NCI-H1105 treated with DMSO at 0.1 percent for 48 hours (cell line): Measurements from ENCODE around the gene CDH4.

Experiments used
- DNase-seq: peaks from one replicate; lab custom pipeline; 2025; lab: John Stamatoyannopoulos, UW

CDH4 gene

GRCh38 chr20:61790116-61790827 is 538.2 kb downstream of the CDH4 start:
- DNase-seq = no peak

DNA sequence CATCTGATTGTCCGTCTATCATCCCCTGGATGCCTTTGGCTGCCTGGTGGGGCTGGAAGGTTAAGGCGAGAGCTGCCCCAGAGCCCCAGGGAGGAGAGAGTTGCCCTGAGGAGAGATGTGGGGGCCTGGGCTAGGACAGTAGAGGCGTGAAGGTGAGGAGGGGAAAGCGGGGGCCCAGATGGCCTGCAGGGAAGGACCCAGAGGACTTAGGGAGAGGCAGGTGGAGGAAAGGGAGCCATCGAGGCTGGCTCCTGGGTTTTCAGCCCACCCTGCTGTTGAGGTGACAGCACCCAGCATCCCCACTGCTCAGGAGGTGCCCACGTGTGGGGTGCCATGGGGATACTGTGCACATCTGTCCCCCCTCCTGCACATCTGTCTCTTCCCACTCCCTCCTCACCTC is 539.9 kb downstream of the CDH4 start:
- no peak for DNase-seq

DNA sequence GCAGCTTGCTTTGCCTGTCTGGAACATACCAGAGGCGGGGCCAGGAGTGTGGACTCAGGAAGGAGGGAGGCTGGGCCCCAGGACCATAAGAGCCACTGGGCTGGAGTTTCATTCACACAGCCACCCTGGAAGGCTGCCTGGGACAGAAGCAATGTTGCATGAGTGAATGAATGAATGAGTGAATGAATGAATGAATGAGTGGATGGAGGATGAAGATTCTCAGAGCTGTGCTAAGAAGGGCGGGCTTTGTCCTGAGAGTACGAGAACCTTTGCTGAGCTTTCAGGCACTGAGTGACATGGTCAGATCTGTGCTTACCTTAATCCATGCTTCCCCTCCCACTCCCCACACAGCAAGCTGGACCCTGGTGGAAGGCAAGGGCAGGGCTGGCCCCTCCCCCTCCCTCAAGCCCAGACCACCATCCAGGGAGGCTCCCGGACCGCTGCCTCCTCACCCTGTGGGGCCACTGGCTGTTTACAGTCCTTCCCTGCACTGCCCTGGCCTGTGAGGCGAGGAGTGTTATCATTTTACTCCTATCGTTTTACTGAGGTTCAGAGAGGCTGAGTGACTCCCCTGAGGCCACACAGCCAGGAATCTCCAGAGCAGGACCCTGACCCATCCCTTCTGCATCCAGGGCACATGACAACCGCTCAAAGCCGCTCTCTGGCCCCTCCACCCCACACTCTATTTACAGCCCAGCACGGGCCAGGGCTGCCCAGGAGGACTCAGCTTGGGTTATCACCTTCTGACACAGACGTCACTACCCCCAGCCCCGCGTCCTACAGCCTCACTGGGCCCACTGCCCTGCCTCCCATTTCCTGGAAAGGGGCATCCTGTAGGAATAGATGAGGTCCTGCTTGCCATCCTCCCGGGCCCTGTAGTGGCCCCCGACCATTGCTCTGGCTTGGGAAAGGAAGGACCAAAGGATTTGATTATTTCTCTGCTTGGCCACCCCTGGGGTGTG is 543.9 kb downstream of the CDH4 start:
- DNase-seq = no peak

- no peak for DNase-seq
Measured at GRCh38 chr20:61796738-61797137, 544.7 kb downstream of the CDH4 start.

GRCh38 chr20:61797200-61797599 is 545.1 kb downstream of the CDH4 start:
- DNase-seq = no peak

GRCh38 chr20:61797971-61798411 is 545.9 kb downstream of the CDH4 start:
- DNase-seq = no peak

DNA sequence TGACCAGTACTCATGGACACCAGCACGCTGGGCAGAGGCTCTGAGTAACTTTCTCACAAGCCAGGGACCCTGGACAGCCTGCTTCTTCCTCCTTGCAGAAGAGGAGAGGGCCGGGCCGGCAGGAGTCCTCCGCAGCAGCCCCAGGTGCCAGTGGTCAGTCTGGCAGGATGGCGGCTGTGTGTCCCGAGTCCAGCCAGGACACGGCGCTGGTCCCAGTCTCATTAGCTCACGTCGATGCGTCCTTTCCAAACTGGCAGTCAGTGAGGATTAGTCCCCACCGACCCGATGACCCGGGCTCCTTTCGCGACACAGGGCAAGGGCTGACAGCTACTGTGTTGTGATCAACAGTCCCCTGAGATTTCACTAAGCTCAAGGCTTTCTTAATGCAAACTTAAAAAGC is 546.6 kb downstream of the CDH4 start:
- no peak for DNase-seq

DNA sequence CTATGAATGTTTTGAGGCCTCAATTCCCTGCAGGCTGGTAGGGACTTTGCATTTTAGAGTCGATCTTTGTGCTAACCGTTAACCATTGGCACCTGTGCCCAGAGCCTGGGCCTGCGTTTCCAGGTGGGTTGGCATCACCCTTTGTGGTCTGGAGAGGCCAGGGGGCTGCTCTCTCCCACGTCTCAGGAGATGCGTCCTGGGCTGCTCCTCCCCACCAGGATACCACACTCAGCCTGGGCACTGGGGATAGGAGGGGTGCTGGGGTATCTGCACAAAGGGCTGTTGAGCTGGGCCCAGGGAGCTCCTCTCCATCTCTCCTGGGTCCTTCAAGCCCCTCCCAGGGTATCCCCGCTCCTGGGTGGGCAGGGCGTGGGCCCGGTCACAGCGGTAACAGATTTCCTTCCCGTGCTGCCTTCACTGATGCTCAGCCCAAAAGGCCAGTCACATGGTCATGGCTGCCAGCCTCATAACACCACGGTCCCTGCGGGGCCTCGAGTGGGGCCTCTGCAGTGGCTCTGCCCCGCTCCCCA is 547.4 kb downstream of the CDH4 start:
- DNase-seq = no peak

GRCh38 chr20:61799928-61800327 is 547.9 kb downstream of the CDH4 start:
- no peak for DNase-seq

- no peak for DNase-seq
Measured at GRCh38 chr20:61800359-61801064, 548.5 kb downstream of the CDH4 start.

GRCh38 chr20:61801065-61801360 is 549.0 kb downstream of the CDH4 start:
- no peak for DNase-seq

DNA sequence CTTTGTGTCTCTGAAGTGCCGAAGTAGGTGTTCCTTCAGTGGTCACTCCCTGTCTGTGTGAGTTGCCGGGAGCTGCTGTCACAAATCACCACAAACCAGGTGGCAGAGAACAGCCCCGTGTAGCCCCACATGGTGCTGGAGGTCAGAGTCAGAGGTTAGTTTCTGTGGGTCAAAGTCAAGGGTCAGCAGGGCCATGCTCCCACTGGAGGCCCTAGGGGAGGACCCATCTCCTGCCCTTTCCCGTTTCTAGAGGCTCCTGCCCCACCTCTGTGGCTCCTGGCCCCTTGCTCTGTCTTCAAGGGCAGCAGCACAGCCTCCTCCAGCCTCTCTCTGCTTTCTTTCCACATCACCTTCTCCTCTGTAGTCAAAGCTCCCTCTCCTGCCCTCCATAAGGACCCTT is 549.4 kb downstream of the CDH4 start:
- no peak for DNase-seq

- no peak for DNase-seq
Measured at GRCh38 chr20:61801857-61802442, 549.9 kb downstream of the CDH4 start.

DNA sequence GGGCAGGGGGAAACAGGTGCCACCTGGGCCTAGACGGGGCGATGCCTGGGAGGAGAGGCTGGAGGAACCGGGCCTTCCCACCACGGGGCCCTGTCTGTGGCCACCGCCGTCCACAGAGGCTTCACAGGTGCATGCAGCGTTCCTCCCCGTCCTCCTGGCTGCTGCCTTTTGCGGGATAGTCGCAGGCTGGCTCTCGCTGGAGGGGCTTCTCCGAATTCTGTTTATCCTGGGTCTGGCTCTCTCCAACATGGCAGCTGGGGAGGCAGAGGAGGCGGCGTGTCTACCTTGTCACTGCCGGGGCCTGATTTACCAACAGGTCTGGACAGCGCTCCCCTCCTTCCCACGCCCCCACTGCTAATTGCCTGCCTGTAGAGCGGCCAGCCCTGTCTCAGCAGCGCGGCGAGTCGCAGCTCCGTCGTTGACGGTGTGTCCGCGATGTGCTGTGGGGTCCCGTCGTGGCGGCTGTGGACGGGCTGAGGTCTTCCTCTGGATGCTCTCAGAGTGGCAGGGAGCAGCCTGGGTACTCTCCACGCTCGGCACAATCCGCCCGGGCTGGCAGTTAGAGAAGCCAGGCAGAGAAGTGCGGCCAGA is 550.8 kb downstream of the CDH4 start:
- peak; percentile 16 for DNase-seq

- peak; percentile 5 for DNase-seq
Measured at GRCh38 chr20:61803416-61803914, 551.4 kb downstream of the CDH4 start.

DNA sequence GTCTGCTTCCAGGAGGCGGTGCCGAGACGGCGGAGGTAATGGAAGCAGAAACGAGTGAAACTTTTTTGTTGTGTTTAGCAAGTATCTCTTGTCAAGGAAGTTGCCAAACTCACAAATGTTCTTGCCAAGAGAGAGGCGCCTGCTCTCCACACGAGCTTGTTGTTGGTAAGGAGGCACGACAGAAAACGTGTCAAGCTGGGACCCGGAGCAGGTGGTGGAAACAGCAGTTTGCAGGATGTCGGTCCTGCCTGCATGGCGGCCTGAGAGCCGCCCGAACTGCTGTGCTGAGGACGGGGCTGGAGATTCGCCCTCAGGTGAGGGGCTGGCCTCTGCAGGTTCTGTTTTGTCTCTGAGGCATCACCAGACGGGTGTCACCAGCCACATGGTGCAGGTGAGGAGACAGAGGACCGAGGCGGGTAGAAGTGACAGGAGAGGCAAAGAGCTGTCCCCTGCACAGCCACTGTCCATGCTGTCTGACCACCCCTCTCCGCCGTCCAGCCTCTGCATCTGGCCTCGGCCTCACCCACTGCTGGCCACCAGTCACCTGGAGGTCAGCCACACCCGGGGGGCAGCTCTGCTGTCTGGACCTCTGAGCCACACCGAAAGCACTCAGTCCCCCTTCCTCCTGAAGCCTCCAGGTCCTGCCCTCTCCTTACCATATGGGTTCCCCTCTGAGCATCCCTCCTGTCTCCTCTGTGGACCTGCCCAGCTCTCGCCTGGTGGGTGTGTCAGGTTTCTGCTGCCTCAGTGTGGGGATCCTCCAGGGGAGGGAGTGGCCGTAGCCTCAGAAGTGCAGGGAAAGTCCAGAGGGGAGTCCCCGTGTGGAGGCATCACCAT is 552.1 kb downstream of the CDH4 start:
- DNase-seq = no peak

DNA sequence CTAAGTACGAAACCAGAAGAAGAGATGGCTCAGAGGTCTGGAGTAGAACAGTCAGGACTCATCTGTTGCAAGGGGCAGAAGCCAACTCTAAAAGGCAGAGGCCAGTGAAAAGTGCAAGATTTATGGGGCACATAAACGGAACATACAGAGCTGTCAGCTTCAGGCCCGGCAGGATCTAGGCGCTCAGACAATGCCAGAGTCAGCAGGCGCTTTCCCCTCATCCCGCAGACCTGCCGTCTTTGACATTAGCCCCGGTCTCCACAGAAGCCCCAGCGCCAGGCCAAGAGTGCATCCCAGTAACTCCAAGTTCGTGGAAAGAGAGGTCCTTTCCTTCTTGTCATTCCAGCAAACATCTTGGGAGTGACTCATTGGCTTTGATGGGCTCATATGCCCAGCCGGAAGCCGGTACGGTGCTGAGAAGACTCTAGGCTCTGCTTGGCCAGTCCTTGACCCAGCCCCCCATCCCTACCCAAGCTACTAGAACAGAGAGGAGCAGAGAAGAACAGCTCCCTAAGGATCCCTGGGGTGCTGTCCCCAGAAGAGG is 552.8 kb downstream of the CDH4 start:
- DNase-seq = no peak

GRCh38 chr20:61805365-61805764 is 553.3 kb downstream of the CDH4 start:
- DNase-seq = no peak

- no peak for DNase-seq
Measured at GRCh38 chr20:61805781-61806180, 553.7 kb downstream of the CDH4 start.

DNA sequence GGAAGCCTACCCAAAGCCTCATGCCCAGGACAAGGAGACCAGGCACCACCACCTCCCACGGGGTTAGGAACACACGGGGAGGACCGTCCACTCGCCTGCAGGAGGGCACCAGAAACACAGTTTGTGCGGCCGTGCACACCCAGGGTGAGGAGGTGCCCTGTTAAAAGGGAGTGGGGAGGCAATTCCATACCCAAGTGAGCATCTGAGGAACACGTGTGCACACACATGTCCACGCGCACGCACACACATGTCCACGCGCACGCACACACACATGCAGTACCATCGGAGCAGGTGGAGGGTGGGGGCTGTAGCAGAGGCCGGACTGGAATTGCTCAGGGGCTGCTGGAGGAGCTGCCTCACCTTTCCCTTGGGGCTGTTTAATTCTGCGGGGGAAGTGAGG is 554.3 kb downstream of the CDH4 start:
- DNase-seq = no peak
